K562 (cell line): Measurements from ENCODE around the gene SLC35A4. TPM values are rescaled to one million over a fixed set of nuclear protein-coding genes. Genes with fewer than 3 reads are reported as not detected.

ENCODE experiments used
- ATAC-seq: fragments of 200-7000 bp; cut with Tn5 transposase; 3 replicates; pipeline ENCODE4 v1.9.1; 2020; ENCODE audit warnings: moderate library complexity
- BruUV-seq: library from RNA; stranded (reverse); fragments of 400-500 nt; replicated peaks from 2 replicates; lab custom pipeline; 2021; lab: Mats Ljungman, UMichigan
- CTCF ChIA-PET: fragments of 300-600 bp; formaldehyde crosslinking; extraction: SDS; loops from one replicate; lab custom pipeline; 2021; ENCODE audit warnings: low intra/inter-chr PET ratio; lab: Yijun Ruan, JAX
- POLR2A ChIA-PET: fragments of 300-600, 350-650 bp; sonication (Branson Sonifier 250); formaldehyde crosslinking; extraction: SDS; loops from one replicate; lab custom pipeline; 2021; ENCODE audit warnings: antibody characterized with exemption, inconsistent platforms; lab: Yijun Ruan, JAX
- DNase-seq, 4 experiments: peaks; one replicate each; pipeline versions ENCODE4 v3.0.0 to v3.0.0-alpha.2; 2011 to 2018; ENCODE audit warnings: low spot score in 3 of 4, mixed read lengths in 3 of 4; ENCODE audit errors: extremely low read depth in 1 of 4
- FAIRE-seq: peaks from 2 replicates; lab custom pipeline; 2011; peaks lifted over from hg19 to GRCh38; lab: Jason Lieb, UNC
- H2AFZ ChIP-seq: 2 replicates; pipeline ENCODE4 v1.6.0; 2011; ENCODE audit warnings: low read depth, low read length, control low read depth, inconsistent platforms
- H3K27ac ChIP-seq: fragments of 200-600 bp; 3 replicates; pipeline ENCODE4 v1.8.0; 2011; ENCODE audit warnings: low read depth, mild to moderate bottlenecking, control low read depth, inconsistent platforms, low read length, moderate library complexity, mixed read lengths; ENCODE audit errors: extremely low read depth
- H3K27me3 ChIP-seq, 2 experiments: fragments of 300-600 bp in 1 of 2; 2 replicates in 1 of 2; 3 replicates in 1 of 2; pipeline versions ENCODE4 v1.6.0 to v1.8.0; 2011; ENCODE audit warnings: inconsistent platforms in 2 of 2, low read length in 2 of 2, mild to moderate bottlenecking in 1 of 2, mixed read lengths in 1 of 2, moderate library complexity in 1 of 2; ENCODE audit not compliant: control insufficient read depth in 2 of 2, insufficient read depth in 2 of 2
- H3K36me3 ChIP-seq: fragments of 300-600 bp; 3 replicates; pipeline ENCODE4 v1.8.0; 2011; ENCODE audit warnings: mild to moderate bottlenecking, low read length, inconsistent platforms; ENCODE audit not compliant: control insufficient read depth, insufficient read depth
- H3K4me1 ChIP-seq, 2 experiments: fragments of 200-600 bp in 1 of 2; replicated peaks in 1 of 2; 2 replicates in 1 of 2; 3 replicates in 1 of 2; pipeline versions ENCODE4 v1.5.1 to v1.8.0; 2011; ENCODE audit warnings: inconsistent platforms in 2 of 2, low read length in 2 of 2, mild to moderate bottlenecking in 1 of 2, mixed read lengths in 1 of 2, moderate library complexity in 1 of 2; ENCODE audit not compliant: control insufficient read depth in 2 of 2, insufficient read depth in 2 of 2
- H3K4me2 ChIP-seq: 2 replicates; pipeline ENCODE4 v1.6.1; 2011; ENCODE audit warnings: low read length, control low read depth, inconsistent platforms, mixed read lengths; ENCODE audit not compliant: insufficient read depth
- H3K4me3 ChIP-seq: fragments of 200-600 bp; sonication (generic), shearing (Covaris generic); 2 replicates; pipeline ENCODE4 v1.5.1; 2016; ENCODE audit warnings: control low read depth, inconsistent platforms
- H3K79me2 ChIP-seq: fragments of 200-600 bp; 3 replicates; pipeline ENCODE4 v1.8.0; 2011; ENCODE audit warnings: low read length, inconsistent platforms; ENCODE audit not compliant: control insufficient read depth, insufficient read depth
- H3K9ac ChIP-seq, 2 experiments: 2 replicates each; pipeline versions ENCODE4 v1.6.0 to v1.6.1; 2011; ENCODE audit warnings: low read depth in 2 of 2, low read length in 2 of 2, control low read depth in 1 of 2, inconsistent platforms in 1 of 2, mild to moderate bottlenecking in 1 of 2, mixed read lengths in 1 of 2; ENCODE audit not compliant: insufficient read depth in 1 of 2
- H3K9me1 ChIP-seq: one replicate; pipeline ENCODE4 v1.6.0; 2011; ENCODE audit warnings: inconsistent platforms, mild to moderate bottlenecking, low read length, moderate library complexity; ENCODE audit not compliant: control insufficient read depth, insufficient read depth
- H3K9me3 ChIP-seq: replicated peaks from 2 replicates; pipeline ENCODE4 v1.5.1; 2011; ENCODE audit warnings: low read depth, low read length, inconsistent platforms; ENCODE audit not compliant: control insufficient read depth, insufficient read depth
- H4K20me1 ChIP-seq: replicated peaks from 2 replicates; pipeline ENCODE4 v1.6.1; 2011; ENCODE audit warnings: low read length, inconsistent platforms, mixed read lengths; ENCODE audit not compliant: control insufficient read depth, insufficient read depth
- DPF2 ChIP-seq: fragments of 450-650 bp; IDR thresholded peaks from 2 replicates; pipeline ENCODE4 v1.6.1; 2016
- ESRRB ChIP-seq: fragments of 250-450 bp; sonication (Bioruptor Pico); IDR thresholded peaks from 2 replicates; pipeline ENCODE4 v1.5.0; 2020; ENCODE audit warnings: mild to moderate bottlenecking, moderate library complexity, borderline replicate concordance
- L3MBTL2 ChIP-seq: fragments of 450-650 bp; IDR thresholded peaks from 2 replicates; pipeline ENCODE4 v1.6.1; 2016; ENCODE audit warnings: mild to moderate bottlenecking, moderate library complexity
- MECOM ChIP-seq: fragments of 250-450 bp; sonication (Bioruptor Pico); IDR thresholded peaks from 2 replicates; pipeline ENCODE4 v1.8.0; 2022; ENCODE audit warnings: inconsistent platforms
- MTA3 ChIP-seq: fragments of 450-650 bp; formaldehyde crosslinking; IDR thresholded peaks from 2 replicates; pipeline ENCODE4 v1.6.1; 2017; ENCODE audit warnings: mild to moderate bottlenecking, borderline replicate concordance
- TEAD1 ChIP-seq, 2 experiments: fragments of 450-650 bp in 1 of 2; sonication (generic) in 1 of 2; formaldehyde crosslinking; IDR thresholded peaks; 2 replicates each; pipeline versions ENCODE4 v1.4.0 to v1.8.0; 2020 to 2022; ENCODE audit warnings: mild to moderate bottlenecking in 2 of 2, missing genetic modification reagents in 1 of 2
- ZBTB2 ChIP-seq: fragments of 450-650 bp; IDR thresholded peaks from 2 replicates; pipeline ENCODE4 v1.6.1; 2016; ENCODE audit warnings: antibody characterized with exemption
- ZNF165 ChIP-seq: fragments of 250-450 bp; sonication (Bioruptor Pico); IDR thresholded peaks from 2 replicates; pipeline ENCODE4 v1.4.0; 2020; ENCODE audit warnings: borderline replicate concordance
- ZNF408 ChIP-seq: fragments of 250-450 bp; sonication (Bioruptor Pico); IDR thresholded peaks from 2 replicates; pipeline ENCODE4 v1.4.0; 2020; ENCODE audit warnings: low read depth, mild to moderate bottlenecking, moderate library complexity
- WGBS: fragments of 100-300 bp; shearing (Covaris generic); methylation state at CpG from one replicate; pipeline ENCODE4 v1.1.6; 2016; ENCODE audit warnings: low coverage, mixed read lengths; ENCODE audit not compliant: insufficient coverage; ENCODE audit errors: missing lambda C conversion rate; 5-methylcytosine and 5-hydroxymethylcytosine counted together
- in situ Hi-C: fragments of 300-500 bp; cut with MboI; formaldehyde crosslinking; loops from 4 replicates; pipeline ENCODE4 v1.15.0; 2018; ENCODE audit warnings: inconsistent platforms, mixed read lengths
- intact Hi-C: fragments of 100-400 bp; cut with micrococcal nuclease; formaldehyde crosslinking; loops from 2 replicates; pipeline ENCODE4 v1.14.2; 2022
- polyA plus RNA-seq, 8 experiments: library from polyadenylated mRNA; depleted of rRNA in 4 of 8; stranded (reverse) in 5 of 8; unstranded in 3 of 8; fragments of >200 nt; fragmentation: Nextera tagmentation in 2 of 8; fragmentation: Illumina TruSeq in 1 of 8; extraction: Ambion mirVana in 2 of 8; extraction: Trizol in 1 of 8; gene quantifications; 2 replicates each; pipeline versions ENCODE4 v1.2.1 to v1.2.3, GENCODE V29; 2011 to 2014; ENCODE audit warnings: inconsistent platforms in 1 of 8, missing spikeins in 1 of 8
- total RNA-seq, 7 experiments: library from RNA; depleted of rRNA in 6 of 7; stranded (reverse); fragments of >200 nt in 6 of 7; fragmentation: Illumina TruSeq in 2 of 7; extraction: Trizol in 2 of 7; gene quantifications; 2 replicates each; pipeline versions ENCODE4 v1.2.1 to v1.2.3, GENCODE V29; 2011 to 2021; ENCODE audit warnings: low replicate concordance in 1 of 7
- TF ChIP-seq, protein P1 (sequence below): fragments of 200-600 bp; sonication (generic); IDR thresholded peaks from one replicate; pipeline ENCODE4 v1.6.1; 2012; ENCODE audit warnings: mild to moderate bottlenecking, low read depth, low read length, inconsistent platforms

Gene SLC35A4
- total and polyA plus RNA-seq, 9 of the 15 experiments (the other 6 are each of a cell fraction or from before 2014, with no cell fraction given): 21.8 to 171 (median 42.5) TPM

DNA sequence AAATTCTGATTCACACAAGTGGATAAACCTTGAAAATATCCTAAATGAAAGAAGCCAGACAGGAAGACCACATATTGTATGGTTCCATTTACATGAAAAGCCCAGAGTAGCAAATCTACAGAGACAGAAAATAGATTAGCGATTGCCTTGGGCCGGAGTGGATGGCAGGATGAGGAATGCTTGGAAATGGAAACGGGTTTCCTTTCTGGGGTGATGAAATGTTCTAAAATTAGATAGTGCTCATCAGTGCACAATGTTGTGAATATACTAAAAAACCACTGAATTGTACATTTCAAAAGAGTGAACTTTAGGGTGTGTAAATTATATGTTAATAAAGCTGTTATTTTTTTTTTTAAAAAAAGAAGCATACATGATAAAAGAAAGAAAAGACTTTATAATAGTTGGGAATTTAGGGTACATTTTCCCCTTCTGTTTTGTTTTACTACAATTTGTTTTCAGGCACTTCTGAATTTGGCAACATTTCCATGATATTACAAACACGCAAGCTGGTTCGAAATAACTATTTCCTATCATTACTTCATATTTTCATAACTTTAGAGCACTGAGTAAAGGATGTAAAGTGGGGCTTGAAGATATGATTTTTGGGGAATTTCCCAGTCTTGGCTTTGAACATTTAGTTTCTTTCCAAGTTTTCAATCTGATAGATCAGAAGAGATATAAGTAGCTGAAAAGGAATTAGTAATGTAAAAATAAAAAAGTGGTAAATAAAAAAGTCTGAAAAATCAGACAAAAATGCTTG lies 23.9 kb downstream of the SLC35A4 start:
- DNase-seq (no peak), FAIRE-seq (no peak), ATAC-seq (no peak)
- 67% methylated on average over 5 of the region's 5 CpGs for whole genome bisulfite sequencing
- H4K20me1 ChIP-seq: no peaks in the 10 kb centered on the region
- H3K4me1 ChIP-seq: peaks cover 3 to 4% of the 10 kb centered on the region in 2 experiments; a peak in 1 of 5 replicates
- CTCF ChIA-PET: no interaction called here
- H3K36me3 ChIP-seq: no peaks in the 10 kb centered on the region
- in situ Hi-C loops: no loop called here
- no TSS peak for BruUV-seq
- H3K9ac ChIP-seq: no peak overlapping the region
- H3K27me3 ChIP-seq: no peaks in the 10 kb centered on the region
- no peak overlapping the region for H3K27ac ChIP-seq
- intact Hi-C loops: no loop called here
- H3K79me2 ChIP-seq: no peaks in the 10 kb centered on the region
- no peak overlapping the region for H3K4me2 ChIP-seq
- no peaks in the 10 kb centered on the region for H3K9me3 ChIP-seq
- no peaks in the 10 kb centered on the region for H3K9me1 ChIP-seq
- no peak overlapping the region for H2AFZ ChIP-seq
- H3K4me3 ChIP-seq: no peak overlapping the region
- POLR2A ChIA-PET: no interaction called here
- TF ChIP-seq, protein P1, sequence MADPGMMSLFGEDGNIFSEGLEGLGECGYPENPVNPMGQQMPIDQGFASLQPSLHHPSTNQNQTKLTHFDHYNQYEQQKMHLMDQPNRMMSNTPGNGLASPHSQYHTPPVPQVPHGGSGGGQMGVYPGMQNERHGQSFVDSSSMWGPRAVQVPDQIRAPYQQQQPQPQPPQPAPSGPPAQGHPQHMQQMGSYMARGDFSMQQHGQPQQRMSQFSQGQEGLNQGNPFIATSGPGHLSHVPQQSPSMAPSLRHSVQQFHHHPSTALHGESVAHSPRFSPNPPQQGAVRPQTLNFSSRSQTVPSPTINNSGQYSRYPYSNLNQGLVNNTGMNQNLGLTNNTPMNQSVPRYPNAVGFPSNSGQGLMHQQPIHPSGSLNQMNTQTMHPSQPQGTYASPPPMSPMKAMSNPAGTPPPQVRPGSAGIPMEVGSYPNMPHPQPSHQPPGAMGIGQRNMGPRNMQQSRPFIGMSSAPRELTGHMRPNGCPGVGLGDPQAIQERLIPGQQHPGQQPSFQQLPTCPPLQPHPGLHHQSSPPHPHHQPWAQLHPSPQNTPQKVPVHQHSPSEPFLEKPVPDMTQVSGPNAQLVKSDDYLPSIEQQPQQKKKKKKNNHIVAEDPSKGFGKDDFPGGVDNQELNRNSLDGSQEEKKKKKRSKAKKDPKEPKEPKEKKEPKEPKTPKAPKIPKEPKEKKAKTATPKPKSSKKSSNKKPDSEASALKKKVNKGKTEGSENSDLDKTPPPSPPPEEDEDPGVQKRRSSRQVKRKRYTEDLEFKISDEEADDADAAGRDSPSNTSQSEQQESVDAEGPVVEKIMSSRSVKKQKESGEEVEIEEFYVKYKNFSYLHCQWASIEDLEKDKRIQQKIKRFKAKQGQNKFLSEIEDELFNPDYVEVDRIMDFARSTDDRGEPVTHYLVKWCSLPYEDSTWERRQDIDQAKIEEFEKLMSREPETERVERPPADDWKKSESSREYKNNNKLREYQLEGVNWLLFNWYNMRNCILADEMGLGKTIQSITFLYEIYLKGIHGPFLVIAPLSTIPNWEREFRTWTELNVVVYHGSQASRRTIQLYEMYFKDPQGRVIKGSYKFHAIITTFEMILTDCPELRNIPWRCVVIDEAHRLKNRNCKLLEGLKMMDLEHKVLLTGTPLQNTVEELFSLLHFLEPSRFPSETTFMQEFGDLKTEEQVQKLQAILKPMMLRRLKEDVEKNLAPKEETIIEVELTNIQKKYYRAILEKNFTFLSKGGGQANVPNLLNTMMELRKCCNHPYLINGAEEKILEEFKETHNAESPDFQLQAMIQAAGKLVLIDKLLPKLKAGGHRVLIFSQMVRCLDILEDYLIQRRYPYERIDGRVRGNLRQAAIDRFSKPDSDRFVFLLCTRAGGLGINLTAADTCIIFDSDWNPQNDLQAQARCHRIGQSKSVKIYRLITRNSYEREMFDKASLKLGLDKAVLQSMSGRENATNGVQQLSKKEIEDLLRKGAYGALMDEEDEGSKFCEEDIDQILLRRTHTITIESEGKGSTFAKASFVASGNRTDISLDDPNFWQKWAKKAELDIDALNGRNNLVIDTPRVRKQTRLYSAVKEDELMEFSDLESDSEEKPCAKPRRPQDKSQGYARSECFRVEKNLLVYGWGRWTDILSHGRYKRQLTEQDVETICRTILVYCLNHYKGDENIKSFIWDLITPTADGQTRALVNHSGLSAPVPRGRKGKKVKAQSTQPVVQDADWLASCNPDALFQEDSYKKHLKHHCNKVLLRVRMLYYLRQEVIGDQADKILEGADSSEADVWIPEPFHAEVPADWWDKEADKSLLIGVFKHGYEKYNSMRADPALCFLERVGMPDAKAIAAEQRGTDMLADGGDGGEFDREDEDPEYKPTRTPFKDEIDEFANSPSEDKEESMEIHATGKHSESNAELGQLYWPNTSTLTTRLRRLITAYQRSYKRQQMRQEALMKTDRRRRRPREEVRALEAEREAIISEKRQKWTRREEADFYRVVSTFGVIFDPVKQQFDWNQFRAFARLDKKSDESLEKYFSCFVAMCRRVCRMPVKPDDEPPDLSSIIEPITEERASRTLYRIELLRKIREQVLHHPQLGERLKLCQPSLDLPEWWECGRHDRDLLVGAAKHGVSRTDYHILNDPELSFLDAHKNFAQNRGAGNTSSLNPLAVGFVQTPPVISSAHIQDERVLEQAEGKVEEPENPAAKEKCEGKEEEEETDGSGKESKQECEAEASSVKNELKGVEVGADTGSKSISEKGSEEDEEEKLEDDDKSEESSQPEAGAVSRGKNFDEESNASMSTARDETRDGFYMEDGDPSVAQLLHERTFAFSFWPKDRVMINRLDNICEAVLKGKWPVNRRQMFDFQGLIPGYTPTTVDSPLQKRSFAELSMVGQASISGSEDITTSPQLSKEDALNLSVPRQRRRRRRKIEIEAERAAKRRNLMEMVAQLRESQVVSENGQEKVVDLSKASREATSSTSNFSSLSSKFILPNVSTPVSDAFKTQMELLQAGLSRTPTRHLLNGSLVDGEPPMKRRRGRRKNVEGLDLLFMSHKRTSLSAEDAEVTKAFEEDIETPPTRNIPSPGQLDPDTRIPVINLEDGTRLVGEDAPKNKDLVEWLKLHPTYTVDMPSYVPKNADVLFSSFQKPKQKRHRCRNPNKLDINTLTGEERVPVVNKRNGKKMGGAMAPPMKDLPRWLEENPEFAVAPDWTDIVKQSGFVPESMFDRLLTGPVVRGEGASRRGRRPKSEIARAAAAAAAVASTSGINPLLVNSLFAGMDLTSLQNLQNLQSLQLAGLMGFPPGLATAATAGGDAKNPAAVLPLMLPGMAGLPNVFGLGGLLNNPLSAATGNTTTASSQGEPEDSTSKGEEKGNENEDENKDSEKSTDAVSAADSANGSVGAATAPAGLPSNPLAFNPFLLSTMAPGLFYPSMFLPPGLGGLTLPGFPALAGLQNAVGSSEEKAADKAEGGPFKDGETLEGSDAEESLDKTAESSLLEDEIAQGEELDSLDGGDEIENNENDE: no peak
- TF ChIP-seq ESRRB (CRISPR knock-in tag) (no peak), MECOM (no peak), DPF2 (no peak), ZBTB2 (no peak), MTA3 (no peak), TEAD1 (CRISPR knock-in tag; IDR thresholded peaks at IDR 0.05) (no peak), ZNF165 (CRISPR knock-in tag) (no peak), ZNF408 (CRISPR knock-in tag) (no peak), L3MBTL2 (no peak)
